Activated CD4-positive, alpha-beta memory T cell treated with anti-CD3 and anti-CD28 coated beads for 36 hours (primary cell): ENCODE data around the gene UBN1. TPM values are rescaled to one million over a fixed set of nuclear protein-coding genes. Genes with fewer than 3 reads are reported as not detected.
"Not testable (repeated sequence)": the region's sequence is repeated elsewhere in the genome, so short reads cannot be mapped to it uniquely, and the experiment has no call there.

ENCODE experiments used
- CTCF ChIA-PET: fragments of 350-600 bp; sonication (Branson Sonifier 250); formaldehyde crosslinking; loops from one replicate; lab custom pipeline; 2021; ENCODE audit warnings: antibody characterized with exemption, inconsistent platforms; lab: Charles Lee
- POLR2A ChIA-PET: fragments of 350-600 bp; sonication (Branson Sonifier 250); formaldehyde crosslinking; loops from one replicate; lab custom pipeline; 2021; ENCODE audit warnings: antibody characterized with exemption; lab: Charles Lee
- DNase-seq: peaks from one replicate; pipeline ENCODE4 v3.0.0-alpha.2; 2020
- H3K27ac Mint-ChIP-seq: one replicate; pipeline ENCODE4 v1.8.0; 2021; ENCODE audit warnings: mixed read lengths
- H3K27me3 Mint-ChIP-seq: one replicate; pipeline ENCODE4 v1.8.0; 2021; ENCODE audit warnings: mixed read lengths
- H3K36me3 Mint-ChIP-seq: one replicate; pipeline ENCODE4 v1.8.0; 2021; ENCODE audit warnings: mixed read lengths
- H3K4me1 Mint-ChIP-seq: one replicate; pipeline ENCODE4 v1.8.0; 2021; ENCODE audit warnings: low read depth, mixed read lengths
- H3K4me3 Mint-ChIP-seq: one replicate; pipeline ENCODE4 v1.8.0; 2021; ENCODE audit warnings: mild to moderate bottlenecking, mixed read lengths
- H3K9me3 Mint-ChIP-seq: one replicate; pipeline ENCODE4 v1.8.0; 2021; ENCODE audit warnings: mixed read lengths
- intact Hi-C: fragments of 100-400 bp; cut with micrococcal nuclease; formaldehyde crosslinking; loops from one replicate; pipeline ENCODE4 v1.15.1; 2023
- total RNA-seq, 2 experiments: library from RNA; stranded (reverse); gene quantifications; one replicate each; pipeline ENCODE4 v1.2.3, GENCODE V29; 2021

The UBN1 gene
- total RNA-seq, 2 experiments from 2014 or later: 24.4 TPM

DNA sequence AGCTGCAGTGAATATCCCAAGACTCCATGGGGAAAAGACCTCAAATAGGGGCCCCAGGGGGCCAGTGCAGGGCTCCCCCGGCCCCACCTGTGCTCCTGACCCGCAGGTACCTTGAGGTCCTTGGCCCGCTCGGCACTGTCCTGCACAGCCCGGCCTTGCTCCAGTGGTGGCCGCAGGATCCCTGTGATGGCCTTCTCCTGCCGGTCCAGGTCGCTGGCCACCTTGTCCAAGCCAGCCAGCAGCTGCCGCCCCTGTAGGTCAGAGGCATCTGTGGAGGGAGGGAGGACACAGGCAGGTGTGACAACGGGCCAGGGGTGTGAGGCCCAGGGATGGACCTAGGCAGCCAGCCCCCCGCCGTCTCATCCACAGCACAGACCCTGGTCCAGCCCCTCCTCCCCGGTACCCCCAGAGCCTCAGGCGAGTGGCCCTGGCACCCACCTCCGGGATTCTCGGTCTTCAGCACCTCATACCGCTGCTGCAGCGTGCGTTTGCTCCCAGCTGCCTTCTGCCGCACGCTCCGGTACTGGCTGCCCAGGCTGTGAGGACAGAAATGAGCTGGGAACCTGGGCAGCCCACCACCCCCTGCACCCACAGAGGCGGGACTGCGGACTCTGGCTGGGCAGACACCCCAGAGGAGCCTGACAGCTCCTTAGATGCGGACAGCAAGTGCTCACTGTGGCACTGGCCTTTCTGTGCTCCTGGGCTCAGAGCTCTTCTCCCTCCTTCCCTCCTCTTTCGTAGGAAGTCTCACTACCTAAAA lies 46.0 kb downstream of the UBN1 start:
- Mint-ChIP-seq H3K4me1 (no peaks in the 10 kb centered on the region), H3K27me3 (no peaks in the 10 kb centered on the region), H3K9me3 (no peaks in the 10 kb centered on the region), H3K36me3 (no peaks in the 10 kb centered on the region), H3K4me3 (no peak overlapping the region), H3K27ac (no peak overlapping the region)
- DNase-seq: no peak
- intact Hi-C loops: no loop called here
- POLR2A ChIA-PET: no interaction called here
- CTCF ChIA-PET: no interaction called here

DNA sequence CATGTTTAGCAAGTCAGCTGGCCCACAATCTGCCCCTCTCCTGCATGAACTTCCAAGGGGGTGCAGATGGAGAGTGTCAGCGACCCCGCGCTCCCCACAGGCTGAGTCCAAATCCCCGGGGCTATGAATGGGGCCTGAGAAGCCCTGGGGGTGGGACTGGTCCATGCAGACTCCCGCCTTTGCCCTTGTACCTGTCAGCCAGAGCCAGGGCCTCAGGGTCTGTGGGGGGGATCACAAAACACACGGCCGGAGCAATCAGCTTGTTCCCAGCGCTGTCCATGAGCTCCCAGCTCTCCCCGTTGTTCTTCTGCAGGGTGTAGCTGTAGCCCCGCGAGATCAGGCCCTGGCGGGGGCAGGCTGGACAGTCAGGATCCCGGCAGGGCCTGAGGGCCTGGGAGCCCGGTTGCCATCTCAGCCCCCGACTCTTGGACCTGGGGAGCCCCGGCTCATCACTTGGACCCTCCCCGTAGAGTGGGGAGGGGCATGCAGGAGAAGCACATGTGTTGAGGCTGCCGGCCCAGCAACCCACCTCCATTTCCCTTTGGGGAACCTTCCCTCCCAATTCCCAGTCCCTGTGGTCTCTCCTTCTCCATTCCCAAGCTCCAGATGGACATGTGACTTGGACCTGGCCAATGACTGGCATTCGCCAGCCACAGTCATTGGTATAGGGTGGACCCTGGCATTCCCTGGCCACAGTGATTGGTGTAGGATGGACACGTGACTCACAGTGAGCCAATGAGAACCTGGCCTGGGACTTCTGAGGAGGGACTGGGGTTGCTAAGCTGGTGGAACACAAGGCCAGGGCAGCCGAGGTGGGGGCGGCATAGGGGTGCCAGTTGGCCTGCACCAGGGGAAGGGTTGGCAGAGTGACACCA lies 47.2 kb downstream of the UBN1 start:
- CTCF ChIA-PET: no interaction called here
- no peak for DNase-seq
- Mint-ChIP-seq H3K36me3 (no peaks in the 10 kb centered on the region), H3K4me3 (no peak overlapping the region), H3K27me3 (no peaks in the 10 kb centered on the region), H3K4me1 (no peaks in the 10 kb centered on the region), H3K9me3 (no peaks in the 10 kb centered on the region), H3K27ac (no peak overlapping the region)
- intact Hi-C loops: no loop called here
- POLR2A ChIA-PET: no interaction called here

DNA sequence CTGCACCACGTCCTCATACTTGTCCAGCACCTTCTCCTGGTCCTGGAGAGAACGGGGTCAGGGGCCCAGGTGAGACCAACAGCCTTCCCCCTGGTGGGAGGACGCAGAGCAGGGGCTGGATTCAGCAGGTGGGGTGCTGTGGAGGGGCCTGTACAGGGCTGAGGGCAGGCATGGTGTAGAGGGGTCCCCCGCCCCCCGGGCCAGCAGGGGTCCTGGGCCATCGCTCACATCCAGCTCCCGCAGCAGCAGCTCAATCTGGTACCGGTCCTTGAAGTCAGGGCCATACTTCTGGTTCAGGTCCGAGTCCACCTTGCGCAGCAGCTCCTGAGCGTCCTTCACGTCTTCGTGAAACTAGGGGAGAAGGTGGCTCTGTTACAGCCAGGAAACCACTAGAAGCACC lies 48.1 kb downstream of the UBN1 start:
- intact Hi-C loops: no loop called here
- Mint-ChIP-seq H3K27me3 (no peaks in the 10 kb centered on the region), H3K36me3 (no peaks in the 10 kb centered on the region), H3K27ac (no peak overlapping the region), H3K4me3 (no peak overlapping the region), H3K4me1 (no peaks in the 10 kb centered on the region), H3K9me3 (no peaks in the 10 kb centered on the region)
- CTCF ChIA-PET: interaction anchor here (0.7 kb wide), 1 partner anchor 10 kb away, joined by 3 read pairs; no protein-coding TSS in a partner anchor
- POLR2A ChIA-PET: no interaction called here
- no peak for DNase-seq

DNA sequence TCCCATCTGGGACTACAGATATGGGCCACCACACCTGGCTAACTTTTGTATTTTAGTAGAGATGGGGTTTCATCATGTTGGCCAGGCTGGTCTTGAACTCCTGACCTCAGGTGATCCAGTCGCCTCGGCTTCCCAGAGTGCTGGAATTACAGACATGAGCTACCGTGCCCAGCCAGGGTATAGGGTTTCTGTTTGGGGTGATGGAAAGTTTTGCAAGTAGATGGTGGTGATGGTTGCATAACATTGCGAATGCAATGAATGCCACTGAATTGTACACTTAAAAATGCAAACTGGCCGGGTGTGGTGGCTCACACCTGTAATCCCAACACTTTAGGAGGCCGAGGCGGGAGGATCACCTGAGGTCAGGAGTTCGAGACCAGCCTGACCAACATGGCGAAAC lies 49.5 kb downstream of the UBN1 start:
- H3K9me3 Mint-ChIP-seq, DNase-seq, POLR2A ChIA-PET, H3K27ac Mint-ChIP-seq, H3K27me3 Mint-ChIP-seq, H3K36me3 Mint-ChIP-seq, H3K4me3 Mint-ChIP-seq, CTCF ChIA-PET, intact Hi-C loops, H3K4me1 Mint-ChIP-seq: not testable (repeated sequence)

DNA sequence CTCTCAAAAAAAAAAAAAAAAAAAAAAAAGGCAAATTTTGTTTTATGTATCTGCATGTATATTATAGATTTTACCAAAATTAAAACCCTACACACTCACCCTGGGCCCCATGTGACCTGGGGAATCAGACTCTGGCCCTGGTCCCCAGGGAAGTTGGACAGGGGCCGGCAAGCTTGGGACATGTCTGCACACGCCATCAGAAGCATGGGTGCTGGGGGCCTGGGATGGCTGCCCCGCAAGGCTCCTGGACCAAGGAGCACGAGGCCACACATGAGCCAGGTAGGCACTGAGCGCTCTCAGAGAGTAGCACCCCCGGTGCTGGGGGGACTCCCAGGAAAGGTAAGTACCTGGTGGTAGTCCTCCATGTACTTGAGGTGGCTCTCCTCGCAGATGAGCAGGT lies 50.0 kb downstream of the UBN1 start:
- H3K9me3 Mint-ChIP-seq: no peaks in the 10 kb centered on the region
- DNase-seq: no peak
- ChIA-PET POLR2A (no interaction called here), CTCF (no interaction called here)
- no peaks in the 10 kb centered on the region for H3K36me3 Mint-ChIP-seq
- H3K27me3 Mint-ChIP-seq: peaks cover 2% of the 10 kb centered on the region
- intact Hi-C loops: no loop called here
- H3K4me1 Mint-ChIP-seq: no peaks in the 10 kb centered on the region
- no peak overlapping the region for H3K4me3 Mint-ChIP-seq
- H3K27ac Mint-ChIP-seq: no peak overlapping the region

DNA sequence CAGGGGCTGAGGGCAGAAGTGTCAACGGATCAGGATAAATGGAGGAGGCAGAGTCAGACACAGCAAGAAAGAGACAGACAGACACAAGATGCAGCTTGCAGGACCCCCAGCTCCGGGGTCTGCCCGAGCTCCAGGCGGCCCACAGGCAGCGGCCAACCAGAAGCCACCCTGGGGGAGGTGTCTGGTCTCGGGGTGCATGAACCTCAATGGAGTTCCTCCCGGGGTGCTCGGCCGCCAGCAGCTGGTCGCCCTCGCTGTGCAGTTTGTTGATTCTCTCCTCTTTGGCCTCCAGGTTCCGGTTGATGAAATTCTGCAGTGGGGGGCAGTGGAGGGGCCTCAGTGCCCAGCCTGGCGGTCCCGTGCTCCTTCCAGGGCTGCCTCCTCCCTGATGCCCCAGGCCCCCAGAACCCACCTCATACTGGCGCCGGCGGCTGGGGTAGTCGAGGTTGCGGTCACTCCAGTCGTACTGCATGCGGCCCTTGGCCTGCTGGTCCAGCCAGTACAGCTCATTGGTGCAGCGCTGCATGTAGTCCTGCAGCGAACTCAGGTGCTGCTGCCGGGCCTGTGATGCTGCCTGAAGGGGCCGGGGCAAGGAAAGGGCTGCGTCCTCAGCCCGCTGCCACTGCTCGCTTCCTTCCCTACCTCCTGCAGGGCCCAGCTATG lies 51.7 kb downstream of the UBN1 start:
- H3K4me3 Mint-ChIP-seq: no peak overlapping the region
- H3K27me3 Mint-ChIP-seq: peaks cover 7% of the 10 kb centered on the region
- no peaks in the 10 kb centered on the region for H3K36me3 Mint-ChIP-seq
- intact Hi-C loops: no loop called here
- ChIA-PET POLR2A (no interaction called here), CTCF (no interaction called here)
- no peaks in the 10 kb centered on the region for H3K9me3 Mint-ChIP-seq
- no peaks in the 10 kb centered on the region for H3K4me1 Mint-ChIP-seq
- no peak overlapping the region for H3K27ac Mint-ChIP-seq
- no peak for DNase-seq

DNA sequence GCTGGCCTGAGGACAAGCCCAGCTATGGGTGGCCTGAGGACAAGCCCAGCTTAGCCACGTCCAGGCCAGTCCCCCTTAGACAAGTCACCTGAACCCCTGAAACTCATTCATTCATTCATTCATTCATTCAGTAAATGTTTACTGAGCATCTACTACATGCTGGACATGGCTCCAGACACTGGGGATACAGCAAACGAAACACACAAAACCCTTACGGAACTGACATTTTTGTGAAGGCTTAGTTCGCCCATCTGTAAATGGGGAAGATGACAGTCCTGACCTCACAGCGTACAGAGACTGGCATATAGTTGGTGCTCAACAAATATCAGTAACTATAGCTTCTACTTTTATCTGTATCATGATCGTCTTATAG lies 52.2 kb downstream of the UBN1 start:
- intact Hi-C loops: no loop called here
- ChIA-PET POLR2A (no interaction called here), CTCF (no interaction called here)
- no peak overlapping the region for H3K4me3 Mint-ChIP-seq
- no peaks in the 10 kb centered on the region for H3K36me3 Mint-ChIP-seq
- H3K27me3 Mint-ChIP-seq: peaks cover 12% of the 10 kb centered on the region
- H3K4me1 Mint-ChIP-seq: no peaks in the 10 kb centered on the region
- no peaks in the 10 kb centered on the region for H3K9me3 Mint-ChIP-seq
- H3K27ac Mint-ChIP-seq: no peak overlapping the region
- DNase-seq: no peak

DNA sequence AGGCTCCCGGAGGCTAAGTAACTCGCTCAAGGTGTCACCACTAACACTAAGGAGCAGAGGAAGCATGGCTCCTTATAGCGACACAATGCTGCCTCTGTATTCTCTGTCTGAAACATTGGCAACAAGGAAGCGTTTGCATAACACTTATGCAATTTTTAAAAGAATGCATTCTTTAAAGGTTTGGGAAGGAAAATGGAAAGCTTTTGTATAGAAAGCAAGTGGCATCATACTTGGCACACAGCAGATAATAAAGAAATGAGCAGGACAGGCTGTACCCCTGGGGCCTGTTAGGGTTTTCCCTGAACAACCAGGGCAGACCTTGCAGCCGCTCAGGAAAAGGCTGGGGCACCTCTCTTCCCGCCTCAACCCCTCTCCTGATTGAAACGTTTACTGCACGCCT lies 52.8 kb downstream of the UBN1 start:
- ChIA-PET POLR2A (no interaction called here), CTCF (no interaction called here)
- H3K4me1 Mint-ChIP-seq: no peaks in the 10 kb centered on the region
- H3K4me3 Mint-ChIP-seq: no peak overlapping the region
- H3K9me3 Mint-ChIP-seq: no peaks in the 10 kb centered on the region
- no peaks in the 10 kb centered on the region for H3K36me3 Mint-ChIP-seq
- peaks cover 12% of the 10 kb centered on the region for H3K27me3 Mint-ChIP-seq
- DNase-seq: no peak
- intact Hi-C loops: no loop called here
- no peak overlapping the region for H3K27ac Mint-ChIP-seq

DNA sequence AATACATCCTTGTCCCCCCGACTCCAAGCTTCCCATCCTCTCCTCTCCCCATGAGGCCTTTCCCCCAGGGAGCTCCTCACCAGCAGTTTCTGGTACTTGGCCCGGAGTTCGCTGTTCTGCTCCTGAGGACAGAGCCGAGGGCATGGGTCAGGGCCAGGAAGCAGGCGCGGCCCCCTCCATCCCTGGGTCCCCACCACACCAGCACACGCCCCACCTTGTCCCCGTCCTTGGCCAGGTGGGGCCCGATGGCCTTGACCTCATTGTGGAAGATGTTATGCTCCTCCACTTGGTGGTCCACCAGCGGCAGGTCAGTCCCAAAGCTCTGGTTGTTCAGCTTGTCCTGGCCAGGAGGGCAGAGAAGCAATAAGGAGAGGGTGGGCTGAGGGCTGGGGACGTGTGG lies 53.5 kb downstream of the UBN1 start:
- no peak for DNase-seq
- no peaks in the 10 kb centered on the region for H3K9me3 Mint-ChIP-seq
- no peaks in the 10 kb centered on the region for H3K4me1 Mint-ChIP-seq
- ChIA-PET POLR2A (no interaction called here), CTCF (no interaction called here)
- H3K4me3 Mint-ChIP-seq: no peak overlapping the region
- H3K27me3 Mint-ChIP-seq: peaks cover 12% of the 10 kb centered on the region
- no peaks in the 10 kb centered on the region for H3K36me3 Mint-ChIP-seq
- intact Hi-C loops: no loop called here
- H3K27ac Mint-ChIP-seq: no peak overlapping the region

DNA sequence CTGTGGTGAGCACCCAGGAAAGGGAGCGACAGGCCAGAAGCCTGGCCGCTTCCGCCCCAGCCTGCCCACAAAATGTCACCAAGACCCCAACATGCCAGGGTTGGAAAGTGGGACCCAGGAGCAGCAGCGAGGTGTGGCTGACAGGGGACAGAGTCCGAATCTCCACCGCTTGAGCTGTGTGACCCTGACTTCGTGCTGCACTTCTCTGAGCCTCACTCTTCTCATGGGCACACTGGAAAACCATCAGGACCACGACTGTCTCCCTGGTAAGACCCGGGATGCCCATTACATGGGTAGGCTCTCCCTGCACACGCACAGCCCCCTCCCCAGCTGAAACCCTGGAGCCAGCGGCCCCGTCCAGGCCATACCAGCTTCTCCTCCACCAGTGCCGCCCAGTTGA lies 54.8 kb downstream of the UBN1 start:
- Mint-ChIP-seq H3K4me1 (no peaks in the 10 kb centered on the region), H3K27me3 (peaks cover 14% of the 10 kb centered on the region), H3K27ac (no peak overlapping the region), H3K4me3 (no peak overlapping the region), H3K9me3 (no peaks in the 10 kb centered on the region), H3K36me3 (no peaks in the 10 kb centered on the region)
- no peak for DNase-seq
- CTCF ChIA-PET: no interaction called here
- intact Hi-C loops: no loop called here
- POLR2A ChIA-PET: no interaction called here

DNA sequence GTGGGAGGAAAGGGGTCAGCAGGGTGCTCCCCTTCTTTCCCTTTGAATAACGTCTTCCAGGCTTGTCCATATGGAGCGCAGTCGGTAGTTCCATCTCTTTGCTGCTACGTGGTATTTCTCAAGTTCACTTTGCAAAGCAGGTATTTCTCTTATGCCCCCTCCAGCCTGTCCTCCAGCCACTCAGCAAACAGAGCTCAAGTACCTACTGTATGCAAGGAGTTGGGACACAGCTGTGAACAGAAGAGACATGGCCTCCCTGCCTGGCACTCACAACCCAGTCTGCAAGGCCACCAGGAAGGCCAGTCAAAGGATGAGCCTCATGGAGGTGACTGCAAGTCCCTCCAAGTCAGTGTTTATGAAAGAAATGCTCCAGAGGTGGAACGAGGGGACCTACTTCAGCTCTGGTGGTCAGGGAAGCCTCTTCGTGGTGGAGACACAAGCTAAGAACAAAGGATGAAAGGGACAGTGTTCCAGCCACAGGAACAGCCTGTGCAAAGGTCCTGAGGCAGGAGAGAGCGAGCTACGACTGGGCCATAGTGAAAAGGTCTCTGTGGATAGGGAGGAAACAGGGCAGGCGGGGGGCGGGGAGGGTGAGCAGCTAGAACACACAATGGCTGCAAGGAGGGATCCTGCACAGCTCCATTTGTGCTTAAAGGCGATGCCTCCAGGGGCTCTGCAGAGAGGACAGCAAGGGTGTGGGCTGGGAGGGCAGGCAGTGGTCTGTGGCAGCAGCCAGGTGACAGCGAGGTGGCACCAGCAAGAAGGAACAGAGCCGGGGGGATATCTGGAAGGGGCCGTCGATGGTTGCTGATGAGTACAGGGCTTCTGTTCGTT lies 57.0 kb downstream of the UBN1 start:
- Mint-ChIP-seq H3K4me3 (no peak overlapping the region), H3K9me3 (no peaks in the 10 kb centered on the region), H3K4me1 (no peaks in the 10 kb centered on the region), H3K36me3 (no peaks in the 10 kb centered on the region), H3K27me3 (peaks cover 14% of the 10 kb centered on the region), H3K27ac (no peak overlapping the region)
- intact Hi-C loops: no loop called here
- ChIA-PET POLR2A (no interaction called here), CTCF (no interaction called here)
- DNase-seq: no peak
